Panc1 (cell line): ENCODE results near the gene NRBF2.

Source experiments
- POLR2AphosphoS5 ChIP-seq: IDR thresholded peaks from 2 replicates; pipeline ENCODE4 v1.6.1; 2012; ENCODE audit warnings: mild to moderate bottlenecking, low read depth, low read length, moderate library complexity
- SIN3A ChIP-seq: IDR thresholded peaks from 2 replicates; pipeline ENCODE4 v1.6.1; 2012; ENCODE audit warnings: low read depth, mild to moderate bottlenecking, low read length, moderate library complexity, borderline replicate concordance; ENCODE audit not compliant: insufficient read depth
- TCF7L2 ChIP-seq: IDR thresholded peaks from 2 replicates; pipeline ENCODE4 v1.6.1; 2011; ENCODE audit warnings: mild to moderate bottlenecking, low read depth, low read length, inconsistent platforms
- TF ChIP-seq, protein P1 (sequence below): fragments of 450-650 bp; IDR thresholded peaks from 2 replicates; pipeline ENCODE4 v1.5.1; 2017; ENCODE audit warnings: mild to moderate bottlenecking
- TF ChIP-seq, protein P2 (sequence below), 2 experiments: IDR thresholded peaks; 2 replicates each; pipeline ENCODE4 v1.6.1; 2011 to 2012; ENCODE audit warnings: low read depth in 2 of 2, control low read depth in 1 of 2, low read length in 1 of 2, mild to moderate bottlenecking in 1 of 2, moderate library complexity in 1 of 2; ENCODE audit not compliant: insufficient read depth in 1 of 2

DNA sequence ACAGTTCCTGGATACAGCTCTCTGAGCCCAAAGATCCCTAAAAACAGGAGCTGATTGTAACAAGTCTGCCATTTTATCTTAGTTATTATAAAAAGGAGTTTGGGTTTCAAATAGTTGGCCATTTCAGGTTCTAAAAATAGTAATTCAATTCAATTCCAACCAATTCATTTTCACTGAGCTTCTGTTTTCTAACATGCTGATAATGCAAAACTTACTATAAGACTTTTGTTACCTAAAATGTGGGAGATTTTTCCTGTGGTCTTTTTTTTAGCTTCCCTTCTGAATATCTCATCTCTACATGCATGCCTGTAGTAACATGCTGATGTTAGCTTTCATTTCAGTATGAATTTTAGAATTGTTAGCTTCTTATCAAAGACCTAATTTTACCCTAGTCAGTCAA lies 13.4 kb downstream of the NRBF2 start:
- TF ChIP-seq, protein P1, sequence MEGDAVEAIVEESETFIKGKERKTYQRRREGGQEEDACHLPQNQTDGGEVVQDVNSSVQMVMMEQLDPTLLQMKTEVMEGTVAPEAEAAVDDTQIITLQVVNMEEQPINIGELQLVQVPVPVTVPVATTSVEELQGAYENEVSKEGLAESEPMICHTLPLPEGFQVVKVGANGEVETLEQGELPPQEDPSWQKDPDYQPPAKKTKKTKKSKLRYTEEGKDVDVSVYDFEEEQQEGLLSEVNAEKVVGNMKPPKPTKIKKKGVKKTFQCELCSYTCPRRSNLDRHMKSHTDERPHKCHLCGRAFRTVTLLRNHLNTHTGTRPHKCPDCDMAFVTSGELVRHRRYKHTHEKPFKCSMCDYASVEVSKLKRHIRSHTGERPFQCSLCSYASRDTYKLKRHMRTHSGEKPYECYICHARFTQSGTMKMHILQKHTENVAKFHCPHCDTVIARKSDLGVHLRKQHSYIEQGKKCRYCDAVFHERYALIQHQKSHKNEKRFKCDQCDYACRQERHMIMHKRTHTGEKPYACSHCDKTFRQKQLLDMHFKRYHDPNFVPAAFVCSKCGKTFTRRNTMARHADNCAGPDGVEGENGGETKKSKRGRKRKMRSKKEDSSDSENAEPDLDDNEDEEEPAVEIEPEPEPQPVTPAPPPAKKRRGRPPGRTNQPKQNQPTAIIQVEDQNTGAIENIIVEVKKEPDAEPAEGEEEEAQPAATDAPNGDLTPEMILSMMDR: no peak
- TF ChIP-seq, protein P2, sequence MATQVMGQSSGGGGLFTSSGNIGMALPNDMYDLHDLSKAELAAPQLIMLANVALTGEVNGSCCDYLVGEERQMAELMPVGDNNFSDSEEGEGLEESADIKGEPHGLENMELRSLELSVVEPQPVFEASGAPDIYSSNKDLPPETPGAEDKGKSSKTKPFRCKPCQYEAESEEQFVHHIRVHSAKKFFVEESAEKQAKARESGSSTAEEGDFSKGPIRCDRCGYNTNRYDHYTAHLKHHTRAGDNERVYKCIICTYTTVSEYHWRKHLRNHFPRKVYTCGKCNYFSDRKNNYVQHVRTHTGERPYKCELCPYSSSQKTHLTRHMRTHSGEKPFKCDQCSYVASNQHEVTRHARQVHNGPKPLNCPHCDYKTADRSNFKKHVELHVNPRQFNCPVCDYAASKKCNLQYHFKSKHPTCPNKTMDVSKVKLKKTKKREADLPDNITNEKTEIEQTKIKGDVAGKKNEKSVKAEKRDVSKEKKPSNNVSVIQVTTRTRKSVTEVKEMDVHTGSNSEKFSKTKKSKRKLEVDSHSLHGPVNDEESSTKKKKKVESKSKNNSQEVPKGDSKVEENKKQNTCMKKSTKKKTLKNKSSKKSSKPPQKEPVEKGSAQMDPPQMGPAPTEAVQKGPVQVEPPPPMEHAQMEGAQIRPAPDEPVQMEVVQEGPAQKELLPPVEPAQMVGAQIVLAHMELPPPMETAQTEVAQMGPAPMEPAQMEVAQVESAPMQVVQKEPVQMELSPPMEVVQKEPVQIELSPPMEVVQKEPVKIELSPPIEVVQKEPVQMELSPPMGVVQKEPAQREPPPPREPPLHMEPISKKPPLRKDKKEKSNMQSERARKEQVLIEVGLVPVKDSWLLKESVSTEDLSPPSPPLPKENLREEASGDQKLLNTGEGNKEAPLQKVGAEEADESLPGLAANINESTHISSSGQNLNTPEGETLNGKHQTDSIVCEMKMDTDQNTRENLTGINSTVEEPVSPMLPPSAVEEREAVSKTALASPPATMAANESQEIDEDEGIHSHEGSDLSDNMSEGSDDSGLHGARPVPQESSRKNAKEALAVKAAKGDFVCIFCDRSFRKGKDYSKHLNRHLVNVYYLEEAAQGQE (IDR thresholded peaks at IDR 0.05; ENCODE audit: insufficient read depth in 1 of 2, low read depth in 2 of 2, low read length in 1 of 2): no peak
- TF ChIP-seq SIN3A: no peak
- TF ChIP-seq POLR2AphosphoS5: no peak
- no peak for TF ChIP-seq TCF7L2
